Measurements from ENCODE around the gene TP73. TPM values are rescaled to one million over a fixed set of nuclear protein-coding genes. Genes with fewer than 3 reads are reported as not detected.

The TP73 gene
- total RNA-seq, 2 experiments from 2014 or later: not detected

DNA sequence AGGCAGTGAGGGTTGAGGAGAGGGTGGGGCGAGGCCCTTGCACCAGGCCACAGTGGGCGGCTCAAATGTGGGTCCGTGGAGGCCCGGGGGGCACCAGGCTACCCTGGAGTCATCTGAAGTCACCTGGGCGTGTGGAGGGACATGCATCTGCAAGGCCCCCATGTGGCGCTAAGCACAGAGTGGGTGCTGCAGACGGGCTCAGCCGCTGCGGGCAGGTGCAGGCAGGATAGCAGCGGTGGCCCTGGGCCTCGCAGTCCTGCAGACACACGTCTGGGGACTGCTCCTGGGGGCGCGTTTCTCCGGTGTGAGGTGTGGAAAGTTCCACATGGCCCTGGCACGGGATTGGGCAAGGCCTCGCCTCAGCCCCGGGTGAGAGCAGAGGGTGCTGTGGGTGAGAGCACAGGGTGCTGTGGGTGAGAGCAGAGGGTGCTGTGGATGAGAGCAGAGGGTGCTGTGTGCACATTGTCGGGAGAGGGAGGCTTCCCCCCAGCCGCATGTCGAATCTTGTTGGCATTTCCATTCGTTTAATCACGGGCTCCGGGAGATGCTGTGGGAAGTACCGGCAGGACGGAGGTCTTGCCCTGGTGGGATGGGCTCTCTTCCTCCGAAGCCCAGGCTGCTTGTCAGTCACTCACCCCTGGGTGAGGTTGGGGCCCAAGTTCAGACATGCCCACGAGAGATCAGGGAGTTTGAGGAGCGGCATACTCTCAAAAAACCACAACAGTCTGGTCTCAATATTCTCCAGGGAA is 46.5 kb downstream of the TP73 start:
- H3K9me3 ChIP-seq (ENCODE audit: control insufficient read depth in 1 of 2, insufficient read depth in 1 of 2, low read length in 2 of 2): no peaks in the 10 kb centered on the region
- no peaks in the 10 kb centered on the region for H3K36me3 ChIP-seq (ENCODE audit: insufficient read depth, low read length)
- Mint-ChIP-seq H3K27ac (no peak overlapping the region), H3K36me3 (ENCODE audit: low read depth) (no peaks in the 10 kb centered on the region), H3K4me3 (no peak overlapping the region), H3K4me1 (ENCODE audit: low read depth) (peaks cover 5% of the 10 kb centered on the region), H3K9me3 (no peaks in the 10 kb centered on the region), H3K27me3 (peaks cover 9% of the 10 kb centered on the region)
- intact Hi-C loops (cut with DNase I, micrococcal nuclease): no loop called here
- peaks cover 0 to 7% of the 10 kb centered on the region in 2 experiments for H3K27me3 ChIP-seq (ENCODE audit: control insufficient read depth in 1 of 2, insufficient read depth in 2 of 2, low read length in 2 of 2)
- no peak for DNase-seq
- TF ChIP-seq, protein P1, sequence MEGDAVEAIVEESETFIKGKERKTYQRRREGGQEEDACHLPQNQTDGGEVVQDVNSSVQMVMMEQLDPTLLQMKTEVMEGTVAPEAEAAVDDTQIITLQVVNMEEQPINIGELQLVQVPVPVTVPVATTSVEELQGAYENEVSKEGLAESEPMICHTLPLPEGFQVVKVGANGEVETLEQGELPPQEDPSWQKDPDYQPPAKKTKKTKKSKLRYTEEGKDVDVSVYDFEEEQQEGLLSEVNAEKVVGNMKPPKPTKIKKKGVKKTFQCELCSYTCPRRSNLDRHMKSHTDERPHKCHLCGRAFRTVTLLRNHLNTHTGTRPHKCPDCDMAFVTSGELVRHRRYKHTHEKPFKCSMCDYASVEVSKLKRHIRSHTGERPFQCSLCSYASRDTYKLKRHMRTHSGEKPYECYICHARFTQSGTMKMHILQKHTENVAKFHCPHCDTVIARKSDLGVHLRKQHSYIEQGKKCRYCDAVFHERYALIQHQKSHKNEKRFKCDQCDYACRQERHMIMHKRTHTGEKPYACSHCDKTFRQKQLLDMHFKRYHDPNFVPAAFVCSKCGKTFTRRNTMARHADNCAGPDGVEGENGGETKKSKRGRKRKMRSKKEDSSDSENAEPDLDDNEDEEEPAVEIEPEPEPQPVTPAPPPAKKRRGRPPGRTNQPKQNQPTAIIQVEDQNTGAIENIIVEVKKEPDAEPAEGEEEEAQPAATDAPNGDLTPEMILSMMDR (IDR thresholded peaks at IDR 0.05): no peak
- ChIA-PET POLR2A (no interaction called here), CTCF (no interaction called here)
- H3K4me3 ChIP-seq (ENCODE audit: low read length): no peak overlapping the region
- H3K27ac ChIP-seq (ENCODE audit: low read depth in 1 of 2, low read length in 2 of 2): no peak overlapping the region
- H3K4me1 ChIP-seq (ENCODE audit: insufficient read depth, low read length): peaks cover 11% of the 10 kb centered on the region
- no peak for ATAC-seq (ENCODE audit: poor library complexity)

DNA sequence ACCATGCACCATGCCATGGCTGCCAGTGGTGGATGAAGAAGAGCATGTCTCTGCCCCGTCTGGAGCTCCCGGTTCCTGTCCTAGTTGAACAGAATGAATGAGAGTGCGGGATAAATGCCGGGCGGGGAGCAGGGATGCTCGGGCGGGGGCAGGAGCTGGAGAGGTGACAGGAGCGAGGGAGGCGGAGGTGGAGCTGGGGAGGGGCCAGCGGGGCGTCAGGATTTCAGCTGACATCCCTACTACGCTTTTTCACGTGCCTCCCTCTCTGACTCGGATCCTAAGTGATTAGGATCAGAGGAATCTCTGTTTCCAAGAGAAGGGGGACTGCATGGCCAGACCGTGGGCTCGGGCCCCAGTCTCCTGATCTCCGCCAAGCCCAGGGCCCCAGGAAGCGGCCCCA is 47.3 kb downstream of the TP73 start:
- DNase-seq (no peak), ATAC-seq (ENCODE audit: poor library complexity) (no peak)
- no peaks in the 10 kb centered on the region for H3K36me3 ChIP-seq (ENCODE audit: insufficient read depth, low read length)
- ChIA-PET CTCF (no interaction called here), POLR2A (no interaction called here)
- no peaks in the 10 kb centered on the region for H3K9me3 ChIP-seq (ENCODE audit: control insufficient read depth in 1 of 2, insufficient read depth in 1 of 2, low read length in 2 of 2)
- no peak overlapping the region for H3K27ac Mint-ChIP-seq
- H3K4me1 Mint-ChIP-seq (ENCODE audit: low read depth): peaks cover 10% of the 10 kb centered on the region
- H3K4me3 Mint-ChIP-seq: no peak overlapping the region
- intact Hi-C loops (cut with DNase I, micrococcal nuclease): no loop called here
- TF ChIP-seq, protein P1 (IDR thresholded peaks at IDR 0.05): no peak
- H3K9me3 Mint-ChIP-seq: no peaks in the 10 kb centered on the region
- H3K27me3 ChIP-seq (ENCODE audit: control insufficient read depth in 1 of 2, insufficient read depth in 2 of 2, low read length in 2 of 2): peaks cover 0 to 7% of the 10 kb centered on the region in 2 experiments
- H3K27ac ChIP-seq (ENCODE audit: low read depth in 1 of 2, low read length in 2 of 2): no peak overlapping the region
- H3K4me3 ChIP-seq (ENCODE audit: low read length): no peak overlapping the region
- peaks cover 13% of the 10 kb centered on the region for H3K27me3 Mint-ChIP-seq
- no peaks in the 10 kb centered on the region for H3K36me3 Mint-ChIP-seq (ENCODE audit: low read depth)
- peaks cover 19% of the 10 kb centered on the region for H3K4me1 ChIP-seq (ENCODE audit: insufficient read depth, low read length)

DNA sequence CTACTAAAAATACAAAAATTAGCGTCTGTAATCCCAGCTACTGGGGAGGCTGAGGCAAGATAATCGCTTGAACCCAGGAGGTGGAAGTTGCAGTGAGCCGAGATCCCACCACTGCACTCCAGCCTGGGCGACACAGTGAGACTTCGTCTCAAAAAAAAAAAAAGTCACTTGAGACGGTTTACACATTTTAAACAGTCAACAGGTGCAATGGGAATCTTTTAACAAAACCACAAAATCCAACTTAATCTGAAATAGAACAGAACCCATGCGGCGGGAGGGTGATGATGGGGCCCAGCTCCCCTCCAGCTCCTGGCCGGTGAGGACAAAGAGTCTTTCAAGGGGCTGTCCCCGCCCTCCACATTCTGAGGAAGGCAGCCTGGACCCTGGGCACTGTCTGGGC is 48.3 kb downstream of the TP73 start:
- intact Hi-C loops (cut with DNase I, micrococcal nuclease): no loop called here
- Mint-ChIP-seq H3K36me3 (ENCODE audit: low read depth) (no peaks in the 10 kb centered on the region), H3K4me1 (ENCODE audit: low read depth) (peaks cover 9% of the 10 kb centered on the region), H3K27ac (no peak overlapping the region), H3K4me3 (no peak overlapping the region), H3K9me3 (no peaks in the 10 kb centered on the region), H3K27me3 (peaks cover 11% of the 10 kb centered on the region)
- H3K27me3 ChIP-seq (ENCODE audit: control insufficient read depth in 1 of 2, insufficient read depth in 2 of 2, low read length in 2 of 2): peaks cover 0 to 7% of the 10 kb centered on the region in 2 experiments
- ATAC-seq (ENCODE audit: poor library complexity) (no peak), DNase-seq (no peak)
- no peak overlapping the region for H3K27ac ChIP-seq (ENCODE audit: low read depth in 1 of 2, low read length in 2 of 2)
- H3K4me1 ChIP-seq (ENCODE audit: insufficient read depth, low read length): peaks cover 17% of the 10 kb centered on the region
- POLR2A ChIA-PET: no interaction called here
- H3K4me3 ChIP-seq (ENCODE audit: low read length): no peak overlapping the region
- TF ChIP-seq, protein P1 (IDR thresholded peaks at IDR 0.05): no peak
- CTCF ChIA-PET: no interaction called here
- H3K36me3 ChIP-seq (ENCODE audit: insufficient read depth, low read length): no peaks in the 10 kb centered on the region
- no peaks in the 10 kb centered on the region for H3K9me3 ChIP-seq (ENCODE audit: control insufficient read depth in 1 of 2, insufficient read depth in 1 of 2, low read length in 2 of 2)
